Body of pancreas (tissue), 4 donors: ENCODE data around the gene IL1RN. TPM values are rescaled to one million over a fixed set of nuclear protein-coding genes. Genes with fewer than 3 reads are reported as not detected.

ENCODE experiments used
- ATAC-seq: fragments of 150-250 bp; one replicate; pipeline ENCODE4 v1.9.1; 2016
- DNase-seq, 4 donors: peaks; one replicate each; pipeline ENCODE4 v3.0.0-alpha.2; 2019
- H3K27ac ChIP-seq, 4 donors: fragments of 200-600 bp; sonication (generic); 1 replicate in 3 of 4; 2 replicates in 1 of 4; pipeline versions ENCODE4 v1.5.1 to v1.6.1; 2016 to 2019; ENCODE audit warnings: mild to moderate bottlenecking in 1 of 4, mixed read lengths in 1 of 4, moderate library complexity in 1 of 4
- H3K27me3 ChIP-seq, 2 donors: fragments of 200-600 bp; sonication (generic); one replicate each; pipeline ENCODE4 v1.6.0; 2016; ENCODE audit warnings: mild to moderate bottlenecking in 1 of 2
- H3K36me3 ChIP-seq, 2 donors: fragments of 200-600 bp; sonication (generic); replicated peaks in 1 of 2; 2 replicates each; pipeline ENCODE4 v1.5.1; 2016; ENCODE audit warnings: low read depth in 2 of 2; ENCODE audit not compliant: insufficient read depth in 1 of 2
- H3K4me1 ChIP-seq: fragments of 200-600 bp; sonication (generic); one replicate; pipeline ENCODE4 v1.6.0; 2016
- H3K4me3 ChIP-seq, 2 donors: fragments of 200-600 bp; sonication (generic); 1 replicate in 1 of 2; 2 replicates in 1 of 2; pipeline ENCODE4 v1.5.1; 2016 to 2019
- H3K9me3 ChIP-seq, 3 donors: fragments of 200-600 bp; sonication (generic); 1 replicate in 2 of 3; 2 replicates in 1 of 3; pipeline ENCODE4 v1.5.1; 2016
- POLR2A ChIP-seq, 3 donors: fragments of 450-650 bp; IDR thresholded peaks; one replicate each; pipeline ENCODE4 v1.6.1; 2016; ENCODE audit warnings: antibody characterized with exemption in 3 of 3, mild to moderate bottlenecking in 2 of 3
- WGBS, 2 donors: methylation state at CpG; one replicate each; pipeline ENCODE4 v1.1.5; 2017; 5-methylcytosine and 5-hydroxymethylcytosine counted together
- intact Hi-C: fragments of 100-400 bp; cut with DNase I; formaldehyde crosslinking; loops from one replicate; pipeline ENCODE4 v1.15.1; 2023
- small RNA-seq: library from RNA; depleted of rRNA; stranded (forward); fragments of <200 nt; gene quantifications from one replicate; pipeline ENCODE3, GENCODE V24; 2016
- total RNA-seq, 2 donors: library from RNA; depleted of rRNA; stranded (reverse); fragments of >200 nt; gene quantifications; one replicate each; pipeline ENCODE4 v1.1.0, GENCODE V29; 2016
- TF ChIP-seq, protein P1 (sequence below), 7 experiments: fragments of 450-650 bp in 4 of 7; fragments of 200-600 bp in 3 of 7; sonication (generic) in 3 of 7; IDR thresholded peaks; one replicate each; pipeline ENCODE4 v1.5.1; 2016 to 2019; ENCODE audit warnings: antibody characterized with exemption in 7 of 7

IL1RN gene
- total RNA-seq, 2 donors from 2014 or later, result 0.78 TPM; not detected in 1

DNA sequence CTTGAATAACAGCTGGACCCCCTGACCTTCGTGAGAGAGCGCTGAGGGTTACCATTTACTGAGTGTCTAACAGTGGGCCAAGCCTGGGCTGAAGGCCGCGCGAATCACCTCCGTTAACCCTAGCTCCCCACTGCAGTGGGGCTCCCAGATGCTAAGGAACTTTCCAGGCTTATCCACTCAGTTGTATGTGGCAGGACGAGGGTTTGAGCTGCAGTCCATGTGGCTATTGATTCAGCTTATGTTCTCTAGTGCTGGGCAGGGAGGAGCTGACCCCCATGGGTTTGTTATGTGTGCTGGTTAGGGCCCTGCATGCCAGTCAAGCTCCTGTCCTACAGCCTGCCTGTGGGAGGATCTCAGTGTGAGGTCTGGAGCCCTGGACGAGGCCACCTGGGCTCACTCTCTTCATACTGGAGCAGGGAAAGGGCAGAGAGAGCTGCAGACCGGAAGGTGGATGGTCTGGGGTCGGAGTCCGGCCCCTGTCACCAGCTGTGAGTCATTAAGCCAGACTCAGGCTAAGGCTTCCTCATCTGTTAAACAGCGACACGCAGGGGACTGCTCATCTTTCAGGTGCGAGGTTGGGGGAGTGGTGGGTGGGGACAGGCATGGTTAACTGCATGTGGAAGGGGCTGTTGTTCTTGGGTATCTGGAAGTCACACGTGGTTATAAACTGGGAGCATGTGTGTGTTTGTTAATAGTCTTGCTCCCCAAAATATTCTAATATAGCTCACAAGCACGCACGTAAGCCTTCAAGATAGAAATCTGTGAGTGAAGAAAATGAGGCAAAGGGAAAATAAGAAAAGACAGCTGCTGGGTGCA is 52.9 kb downstream of the IL1RN start:
- Histone ChIP-seq H3K27ac (peak overlapping the region in 2 of 4 donors; percentile 45 to 61), H3K27me3 (no peaks in the 10 kb centered on the region), H3K4me1 (peaks cover 33% of the 10 kb centered on the region), H3K9me3 (no peaks in the 10 kb centered on the region), H3K36me3 (no peaks in the 10 kb centered on the region), H3K4me3 (no peak overlapping the region)
- intact Hi-C loops, result no loop called here
- ATAC-seq (no peak), DNase-seq (no peak)
- TF ChIP-seq POLR2A (IDR thresholded peaks at IDR 0.05), result no peak
- TF ChIP-seq, protein P1, sequence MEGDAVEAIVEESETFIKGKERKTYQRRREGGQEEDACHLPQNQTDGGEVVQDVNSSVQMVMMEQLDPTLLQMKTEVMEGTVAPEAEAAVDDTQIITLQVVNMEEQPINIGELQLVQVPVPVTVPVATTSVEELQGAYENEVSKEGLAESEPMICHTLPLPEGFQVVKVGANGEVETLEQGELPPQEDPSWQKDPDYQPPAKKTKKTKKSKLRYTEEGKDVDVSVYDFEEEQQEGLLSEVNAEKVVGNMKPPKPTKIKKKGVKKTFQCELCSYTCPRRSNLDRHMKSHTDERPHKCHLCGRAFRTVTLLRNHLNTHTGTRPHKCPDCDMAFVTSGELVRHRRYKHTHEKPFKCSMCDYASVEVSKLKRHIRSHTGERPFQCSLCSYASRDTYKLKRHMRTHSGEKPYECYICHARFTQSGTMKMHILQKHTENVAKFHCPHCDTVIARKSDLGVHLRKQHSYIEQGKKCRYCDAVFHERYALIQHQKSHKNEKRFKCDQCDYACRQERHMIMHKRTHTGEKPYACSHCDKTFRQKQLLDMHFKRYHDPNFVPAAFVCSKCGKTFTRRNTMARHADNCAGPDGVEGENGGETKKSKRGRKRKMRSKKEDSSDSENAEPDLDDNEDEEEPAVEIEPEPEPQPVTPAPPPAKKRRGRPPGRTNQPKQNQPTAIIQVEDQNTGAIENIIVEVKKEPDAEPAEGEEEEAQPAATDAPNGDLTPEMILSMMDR (IDR thresholded peaks at IDR 0.05), result no peak
- 88 to 92% methylated on average over 11 to 17 of the region's 17 CpGs for WGBS, 2 donors

DNA sequence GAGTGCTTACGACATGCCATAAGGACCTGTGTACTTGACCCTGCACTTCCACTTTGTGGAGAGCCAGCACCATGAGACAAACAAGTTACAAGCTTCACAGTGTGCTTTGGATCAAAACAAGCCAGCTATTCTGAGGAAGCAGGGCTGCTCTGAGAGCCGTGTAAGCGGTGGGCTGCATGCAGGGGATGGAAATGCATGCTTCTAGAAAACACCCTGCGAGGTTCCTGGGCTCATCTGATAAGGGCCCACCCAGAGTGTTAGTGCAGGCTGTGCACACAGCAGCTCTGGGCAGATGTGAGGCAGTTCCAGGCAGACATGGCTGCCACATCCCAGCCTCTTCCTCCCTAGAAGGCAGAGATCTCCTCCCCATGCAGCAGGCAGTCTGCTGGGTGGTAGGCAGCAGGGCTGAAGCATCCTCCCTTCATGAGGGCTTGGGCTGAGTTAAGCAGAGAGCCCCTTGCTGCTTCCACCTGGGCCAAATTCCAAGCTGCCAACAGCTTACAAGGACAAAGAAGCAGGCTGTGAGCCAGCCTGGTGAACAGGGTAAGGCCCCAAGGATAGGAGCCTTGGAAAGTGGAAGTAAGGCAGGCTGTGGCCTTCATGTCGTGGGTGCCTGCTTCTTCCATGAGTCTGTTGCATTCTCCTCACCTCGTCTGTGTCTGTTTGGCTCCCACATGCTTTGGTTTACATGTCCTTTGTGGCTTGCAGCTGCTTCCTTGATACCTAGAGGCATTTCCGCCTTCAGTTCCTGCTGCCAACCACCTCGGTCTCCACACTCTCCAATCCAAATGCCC is 54.1 kb downstream of the IL1RN start:
- DNase-seq, result peak; percentile 51 to 82 (median 74)
- no peaks in the 10 kb centered on the region for H3K36me3 ChIP-seq
- no peak overlapping the region for H3K4me3 ChIP-seq
- peak overlapping the region; percentile 45 to 61 (median 56) for H3K27ac ChIP-seq
- no peaks in the 10 kb centered on the region for H3K9me3 ChIP-seq
- H3K4me1 ChIP-seq, result peaks cover 41% of the 10 kb centered on the region
- TF ChIP-seq, protein P1 (IDR thresholded peaks at IDR 0.05), result no peak
- TF ChIP-seq POLR2A (IDR thresholded peaks at IDR 0.05), result no peak
- no peaks in the 10 kb centered on the region for H3K27me3 ChIP-seq
- whole genome bisulfite sequencing, 2 donors, result 22 to 27% methylated on average over 7 to 8 of the region's 8 CpGs
- ATAC-seq, result peak; percentile 65
- intact Hi-C loops, result no loop called here

DNA sequence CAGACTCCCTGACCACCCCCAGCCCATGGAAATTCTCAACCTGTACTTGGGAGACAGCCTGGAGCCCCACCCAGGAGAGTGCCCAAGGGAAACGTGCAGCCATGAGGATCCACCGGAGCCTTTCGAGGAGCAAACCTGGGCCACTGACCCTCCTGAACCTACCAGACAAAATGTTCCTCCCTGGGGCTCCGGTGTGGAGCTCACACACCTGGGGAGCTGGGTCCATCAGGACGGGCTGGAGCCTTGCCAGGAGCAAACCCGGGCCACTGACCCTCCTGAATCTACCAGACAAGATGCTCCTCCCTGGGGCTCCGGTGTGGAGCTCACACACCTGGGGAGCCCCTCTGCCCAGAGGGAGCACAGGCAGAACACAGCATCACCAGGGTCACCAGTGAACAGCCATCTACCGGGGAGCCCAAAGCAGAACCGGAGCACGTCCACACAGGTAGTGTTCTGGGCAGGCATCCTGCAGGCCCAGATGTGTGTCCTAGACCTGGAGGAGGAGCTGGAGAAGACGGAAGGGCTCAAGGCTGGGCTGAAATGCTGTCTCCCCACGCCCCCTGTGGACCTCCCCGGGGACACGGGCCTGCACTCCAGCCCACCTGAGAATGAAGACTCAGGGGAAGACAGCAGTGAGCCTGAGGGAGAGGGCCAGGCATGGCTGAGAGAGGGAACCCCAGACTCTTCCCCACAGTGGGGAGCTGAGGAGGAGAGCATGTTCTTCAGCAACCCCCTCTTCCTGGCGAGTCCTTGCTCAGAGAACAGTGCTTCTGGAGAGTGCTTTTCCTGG is 55.3 kb downstream of the IL1RN start:
- Histone ChIP-seq H3K27me3 (no peaks in the 10 kb centered on the region), H3K27ac (peak overlapping the region in 2 of 4 donors; percentile 45 to 57), H3K4me1 (peaks cover 41% of the 10 kb centered on the region), H3K36me3 (no peaks in the 10 kb centered on the region), H3K4me3 (no peak overlapping the region), H3K9me3 (no peaks in the 10 kb centered on the region)
- intact Hi-C loops, result no loop called here
- ATAC-seq (no peak), DNase-seq (no peak)
- WGBS, 2 donors, result 91 to 93% methylated on average over 12 to 14 of the region's 15 CpGs
- no peak for TF ChIP-seq POLR2A (IDR thresholded peaks at IDR 0.05)
- TF ChIP-seq, protein P1 (IDR thresholded peaks at IDR 0.05), result no peak

DNA sequence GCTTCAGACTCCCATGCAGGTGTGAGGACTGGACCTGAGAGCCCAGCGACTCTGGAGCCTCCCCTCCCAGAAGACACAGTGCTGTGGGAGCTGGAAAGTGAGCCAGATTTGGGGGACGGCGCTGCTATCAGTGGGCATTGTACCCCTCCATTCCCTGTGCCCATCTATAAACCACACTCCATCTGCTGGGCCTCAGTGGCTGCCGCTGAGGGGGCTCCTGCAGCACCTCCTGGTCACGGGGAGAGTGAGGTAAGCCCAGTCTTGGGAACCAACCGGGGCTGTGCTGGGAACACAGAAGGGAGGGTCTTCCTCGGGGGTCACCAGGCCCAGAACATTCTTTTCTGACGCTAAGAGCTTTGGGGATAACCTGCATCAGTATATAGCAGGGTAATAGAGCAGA is 55.9 kb downstream of the IL1RN start:
- peaks cover 41% of the 10 kb centered on the region for H3K4me1 ChIP-seq
- no peak overlapping the region for H3K4me3 ChIP-seq
- TF ChIP-seq, protein P1 (IDR thresholded peaks at IDR 0.05), result no peak
- no peak for TF ChIP-seq POLR2A (IDR thresholded peaks at IDR 0.05)
- intact Hi-C loops, result no loop called here
- H3K27ac ChIP-seq, result no peak overlapping the region
- H3K27me3 ChIP-seq, result no peaks in the 10 kb centered on the region
- no peak for ATAC-seq
- no peaks in the 10 kb centered on the region for H3K9me3 ChIP-seq
- WGBS, 2 donors, result 82 to 94% methylated on average over 4 to 8 of the region's 8 CpGs
- DNase-seq, result no peak
- H3K36me3 ChIP-seq, result no peaks in the 10 kb centered on the region

Small RNA genes lying within 50 kb of the gene (small RNA-seq; reads per million reads assigned to genes)
- not detected for gene RNU6-1180P

Other genes with a start within 250 kb of the IL1RN start
- not detected for gene IL37, start 216.4 kb upstream of the IL1RN start, total RNA-seq
- gene IL36G, start 149.6 kb upstream of the IL1RN start, total RNA-seq, result not detected
- gene IL36A, start 122.1 kb upstream of the IL1RN start, total RNA-seq, result not detected
- gene IL36B, start 74.7 kb upstream of the IL1RN start, total RNA-seq, result not detected
- not detected for gene IL36RN, start 68.4 kb upstream of the IL1RN start, total RNA-seq
- not detected for gene IL1F10, start 59.6 kb upstream of the IL1RN start, total RNA-seq
- 10 to 100 TPM; 40.5 to 83.4 TPM for gene PSD4, start 46.4 kb downstream of the IL1RN start, total RNA-seq
- 1 to 10 TPM in 1 of 2 donors, under 1 TPM in 1; 0.52 to 2.3 TPM for gene PAX8, start 151.3 kb downstream of the IL1RN start, total RNA-seq